DMS 273 (cell line): Measurements from ENCODE around the gene DOCK10.

ENCODE experiments used
- DNase-seq: peaks from one replicate; lab custom pipeline; 2025; ENCODE audit not compliant: unreplicated experiment; lab: John Stamatoyannopoulos, UW

The DOCK10 gene

GRCh38 chr2:224885291-224885690, 157.0 kb downstream of the DOCK10 start:
- no peak for DNase-seq

- DNase-seq: no peak
Observed at GRCh38 chr2:224884188-224884587, 158.1 kb downstream of the DOCK10 start.

DNA sequence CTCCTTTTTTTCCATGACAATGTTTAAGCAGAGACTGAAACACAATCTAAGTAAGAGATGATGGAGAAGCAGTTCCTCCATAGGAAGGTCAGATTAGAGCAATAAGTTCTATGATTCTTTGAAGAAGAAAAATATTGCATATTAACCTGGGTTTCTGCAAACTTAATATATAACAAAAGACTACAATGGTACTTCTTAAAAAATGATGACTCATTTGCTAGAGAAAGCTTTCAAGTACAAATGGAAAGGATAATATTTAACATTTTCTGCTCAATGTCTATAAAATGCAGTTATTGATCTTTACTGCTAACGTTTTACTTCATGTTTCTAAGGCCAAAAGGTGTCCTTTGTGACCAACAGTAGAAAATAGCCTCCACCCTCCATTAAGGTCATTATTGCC, 158.6 kb downstream of the DOCK10 start:
- DNase-seq: no peak

GRCh38 chr2:224883172-224883516, 159.1 kb downstream of the DOCK10 start:
- DNase-seq: no peak

GRCh38 chr2:224882291-224883171, 159.7 kb downstream of the DOCK10 start:
- DNase-seq: no peak

GRCh38 chr2:224881846-224882245, 160.4 kb downstream of the DOCK10 start:
- no peak for DNase-seq

GRCh38 chr2:224876522-224876921, 165.7 kb downstream of the DOCK10 start:
- DNase-seq: no peak

DNA sequence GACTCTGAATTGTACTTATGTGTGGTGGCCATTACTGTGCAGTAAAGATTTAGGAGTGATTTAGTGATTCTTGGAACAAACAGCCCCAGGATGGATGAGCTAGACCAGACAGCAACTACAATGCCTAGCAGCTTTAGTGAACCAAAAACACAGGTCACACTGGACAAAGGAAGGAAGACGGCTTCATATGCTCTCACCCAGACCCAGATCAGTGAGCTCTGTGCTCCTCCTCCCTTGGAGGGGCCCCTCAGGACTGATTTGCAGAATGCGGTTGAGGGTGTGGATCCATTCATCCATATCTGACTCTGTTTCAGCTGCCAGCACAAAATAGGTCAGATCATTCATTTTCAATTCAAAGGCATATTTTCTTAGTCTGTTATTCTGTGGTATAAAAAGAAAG, 166.4 kb downstream of the DOCK10 start:
- DNase-seq: no peak

DNA sequence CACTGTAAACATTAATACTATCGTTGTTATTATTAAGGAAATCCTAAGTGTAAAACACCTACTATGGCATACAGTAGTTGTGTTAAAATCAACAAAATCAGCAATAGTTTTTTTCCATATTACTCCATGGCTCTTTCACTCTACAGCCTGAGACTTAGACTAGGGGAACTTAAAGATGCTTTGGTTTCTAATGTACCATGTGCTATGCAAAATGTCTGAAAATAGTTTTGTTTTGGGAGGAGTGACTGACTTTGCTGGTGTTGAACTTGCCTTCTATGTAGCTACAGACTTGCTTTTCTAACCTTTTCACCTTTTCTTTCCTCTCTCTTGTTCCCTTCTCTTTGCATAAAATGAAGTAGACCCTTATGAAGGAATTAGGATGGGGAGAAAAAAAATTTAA, 167.1 kb downstream of the DOCK10 start:
- no peak for DNase-seq

GRCh38 chr2:224871813-224872212, 170.5 kb downstream of the DOCK10 start:
- DNase-seq: no peak

DNA sequence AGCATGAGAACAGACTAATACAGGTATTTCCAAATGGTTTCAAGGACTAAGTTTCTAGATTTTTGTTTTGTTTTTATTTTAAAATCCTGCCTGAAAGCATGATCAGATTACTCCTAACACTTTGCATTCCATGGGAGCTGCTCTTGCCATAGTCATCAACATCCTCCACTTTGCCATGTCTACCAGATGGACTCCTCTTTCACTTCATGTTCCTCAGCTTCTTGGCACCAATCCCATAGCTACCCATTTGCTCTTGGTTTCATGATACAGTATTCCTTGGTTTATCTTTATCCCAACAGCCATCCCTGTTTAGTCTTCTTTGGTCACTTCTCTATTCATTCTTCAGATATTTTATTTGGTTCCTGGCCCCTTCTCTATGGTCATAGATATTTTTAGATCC, 171.9 kb downstream of the DOCK10 start:
- peak; percentile 11 for DNase-seq

- no peak for DNase-seq
Observed at GRCh38 chr2:224869601-224870233, 172.6 kb downstream of the DOCK10 start.

GRCh38 chr2:224865016-224865415, 177.3 kb downstream of the DOCK10 start:
- no peak for DNase-seq

GRCh38 chr2:224861266-224861665, 181.0 kb downstream of the DOCK10 start:
- DNase-seq: no peak

GRCh38 chr2:224860786-224861185, 181.5 kb downstream of the DOCK10 start:
- DNase-seq: no peak

DNA sequence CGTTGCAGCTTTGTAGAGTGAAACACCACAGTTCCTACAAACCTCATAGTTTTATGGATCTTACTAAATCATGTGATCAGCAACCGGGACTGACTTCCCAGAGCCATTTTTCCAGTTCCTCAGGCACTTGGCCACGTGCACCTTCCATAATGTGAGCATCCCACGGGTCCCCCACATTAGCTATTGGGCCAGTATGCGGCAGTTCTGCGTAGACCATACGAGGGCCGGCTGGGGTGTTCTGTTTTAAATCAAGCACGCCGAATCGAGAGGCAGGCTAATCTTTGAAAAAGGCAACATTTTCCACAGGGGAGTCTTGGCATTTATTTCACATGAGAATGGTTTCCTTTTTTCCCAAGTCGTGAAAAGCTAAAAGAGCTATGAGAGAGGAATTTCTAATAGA, 190.5 kb downstream of the DOCK10 start:
- DNase-seq: no peak

DNA sequence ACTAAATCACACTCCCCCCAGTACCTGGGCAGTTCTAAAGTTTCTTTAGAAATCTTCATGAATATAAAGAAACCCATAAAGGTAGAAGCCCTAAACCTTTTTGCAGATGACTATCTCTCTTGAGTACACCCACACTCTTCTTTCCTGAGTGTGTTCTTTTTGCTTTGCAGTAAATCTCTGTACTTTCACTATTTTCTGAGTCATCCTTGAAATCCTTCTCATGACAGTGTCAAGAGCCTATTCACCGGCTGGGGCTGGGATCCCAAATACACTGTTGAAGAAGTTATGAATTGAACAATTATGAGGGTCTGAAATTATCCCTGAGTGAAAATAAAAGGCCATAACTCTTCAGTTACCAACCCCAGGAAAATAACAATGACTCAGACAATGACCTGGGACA, 192.2 kb downstream of the DOCK10 start:
- no peak for DNase-seq

GRCh38 chr2:224849264-224849663, 193.0 kb downstream of the DOCK10 start:
- DNase-seq: peak; percentile 20

DNA sequence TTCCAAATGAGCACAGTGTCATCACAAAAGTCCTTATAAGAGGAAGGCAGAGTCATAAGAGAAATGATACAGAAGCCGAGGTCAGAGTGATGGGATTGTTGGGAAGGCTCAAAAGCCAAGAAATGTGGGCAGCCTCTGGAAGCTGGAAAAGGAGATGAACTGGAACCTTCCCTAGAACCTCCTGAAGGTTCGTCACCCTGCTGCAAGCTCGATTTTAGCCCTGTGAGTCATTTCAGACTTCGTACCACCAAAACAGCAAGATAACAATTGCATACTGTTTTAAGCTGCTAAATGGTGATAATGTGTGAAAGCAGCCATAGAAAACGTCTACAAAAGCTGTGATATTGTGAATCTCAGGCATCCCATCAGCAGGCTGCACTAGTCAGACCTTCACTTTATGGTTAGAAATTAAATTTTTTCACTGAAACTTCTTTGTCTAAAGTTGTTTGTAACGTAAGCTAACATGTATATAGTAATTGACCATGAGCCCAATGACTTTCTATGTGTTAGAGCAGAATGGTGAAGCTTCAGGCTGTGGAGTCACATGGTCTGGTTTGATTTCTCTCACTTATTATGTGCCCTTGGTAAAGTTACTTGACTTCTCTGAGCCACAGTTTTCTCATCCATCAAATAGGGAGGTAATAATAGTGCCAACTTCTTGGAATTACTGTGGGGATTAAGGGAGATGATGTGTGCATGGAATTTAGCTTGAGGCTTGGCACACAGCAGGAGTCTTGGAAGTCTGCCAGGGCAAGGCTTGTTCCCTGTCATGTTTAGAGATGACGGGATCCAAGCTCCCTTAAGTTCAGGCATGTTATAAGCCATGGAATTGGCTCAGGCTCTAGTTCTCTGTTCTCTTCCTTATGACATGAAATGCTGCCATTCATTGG, 194.1 kb downstream of the DOCK10 start:
- DNase-seq: peak; percentile 72

GRCh38 chr2:224847381-224847780, 194.9 kb downstream of the DOCK10 start:
- DNase-seq: no peak

DNA sequence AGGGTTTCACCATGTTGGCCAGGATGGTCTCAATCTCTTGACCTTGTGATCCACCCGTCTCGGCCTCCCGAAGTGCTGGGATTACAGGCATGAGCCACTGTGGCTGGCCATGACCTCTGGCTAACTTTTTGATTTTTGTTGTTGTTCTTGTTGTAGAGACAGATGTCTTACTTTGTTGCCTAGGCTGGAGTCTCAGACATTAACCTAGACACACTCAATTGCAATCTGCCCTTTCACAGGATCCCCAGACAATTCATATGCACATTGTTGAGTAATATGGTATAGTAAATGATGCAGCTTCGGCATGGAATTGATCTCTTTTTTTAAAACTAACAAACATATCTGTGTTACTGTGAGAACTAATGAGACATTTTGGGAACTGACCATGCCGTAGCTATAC, 195.6 kb downstream of the DOCK10 start:
- DNase-seq: no peak

DNA sequence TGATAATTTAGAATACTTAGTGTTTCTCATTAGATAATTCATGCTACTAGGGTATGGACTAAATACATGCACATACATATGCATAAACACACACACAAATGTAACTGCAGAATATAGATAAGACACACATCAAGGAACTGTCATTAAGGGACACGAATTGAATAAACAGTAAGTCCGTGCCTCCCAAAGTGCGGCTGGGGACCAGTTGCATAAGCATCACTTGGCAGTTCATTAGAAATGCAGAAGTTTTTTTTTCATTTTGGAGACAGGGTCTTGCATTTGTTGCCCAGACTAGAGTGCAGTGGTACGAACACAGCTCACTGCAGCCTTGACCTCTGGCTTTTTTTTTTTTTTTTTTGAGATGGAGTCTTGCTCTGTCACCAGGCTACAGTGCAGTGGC, 196.1 kb downstream of the DOCK10 start:
- DNase-seq: no peak
